ENCODE measurements around the gene SIGLEC8.
"Not testable (repeated sequence)": the region's sequence is repeated elsewhere in the genome, so short reads cannot be mapped to it uniquely, and the experiment has no call there.

SIGLEC8 gene

GRCh38 chr19:51458051-51458645, at the start of gene SIGLEC8:
Gene SIGLEC8 (minus strand): TSS chr19:51458454. CDS start chr19:51458387, 67 bp downstream.
- no peak for FAIRE-seq

- no peak for FAIRE-seq
Measured at GRCh38 chr19:51507640-51508058, 49.4 kb upstream of the SIGLEC8 start.

GRCh38 chr19:51507192-51507591, 48.9 kb upstream of the SIGLEC8 start:
- FAIRE-seq = no peak

- FAIRE-seq = no peak
Measured at GRCh38 chr19:51505904-51506303, 47.6 kb upstream of the SIGLEC8 start.

- no peak for FAIRE-seq
Measured at GRCh38 chr19:51503896-51504295, 45.6 kb upstream of the SIGLEC8 start.

- no peak for FAIRE-seq
Measured at GRCh38 chr19:51503286-51503817, 45.1 kb upstream of the SIGLEC8 start.

GRCh38 chr19:51501594-51502263, 43.5 kb upstream of the SIGLEC8 start, which contains the start of gene SIGLEC12:
Gene SIGLEC12 (minus strand): TSS chr19:51501800. CDS start chr19:51501733, 67 bp downstream.
- no peak for FAIRE-seq

- not testable (repeated sequence) for FAIRE-seq
Measured at GRCh38 chr19:51500931-51501330, 42.7 kb upstream of the SIGLEC8 start.

- FAIRE-seq = no peak
Measured at GRCh38 chr19:51497666-51498065, 39.4 kb upstream of the SIGLEC8 start.

GRCh38 chr19:51493776-51494175, 35.5 kb upstream of the SIGLEC8 start:
- no peak for FAIRE-seq

GRCh38 chr19:51491586-51491985, 33.3 kb upstream of the SIGLEC8 start:
- FAIRE-seq = no peak

GRCh38 chr19:51490676-51491075, 32.4 kb upstream of the SIGLEC8 start:
- no peak for FAIRE-seq

- FAIRE-seq = no peak
Measured at GRCh38 chr19:51489113-51489512, 30.9 kb upstream of the SIGLEC8 start.

GRCh38 chr19:51488491-51488890, 30.2 kb upstream of the SIGLEC8 start:
- FAIRE-seq = no peak

- no peak for FAIRE-seq
Measured at GRCh38 chr19:51485960-51486660, 27.9 kb upstream of the SIGLEC8 start.

- FAIRE-seq = no peak
Measured at GRCh38 chr19:51480590-51480989, 22.3 kb upstream of the SIGLEC8 start.

- FAIRE-seq = no peak
Measured at GRCh38 chr19:51479531-51480331, 21.5 kb upstream of the SIGLEC8 start.

GRCh38 chr19:51478381-51479234, 20.4 kb upstream of the SIGLEC8 start, which contains the start of gene CEACAM18:
Gene CEACAM18 (plus strand): TSS chr19:51478539.
- FAIRE-seq = no peak

GRCh38 chr19:51477344-51477743, 19.1 kb upstream of the SIGLEC8 start:
- FAIRE-seq = no peak

GRCh38 chr19:51476164-51476563, 17.9 kb upstream of the SIGLEC8 start:
- FAIRE-seq = no peak

GRCh38 chr19:51473009-51473707, 14.9 kb upstream of the SIGLEC8 start:
- no peak for FAIRE-seq
